ENCODE results near the gene PLA2G2C. TPM values are rescaled to one million over a fixed set of nuclear protein-coding genes. Genes with fewer than 3 reads are reported as not detected.

PLA2G2C gene
- total RNA-seq, 1 experiment from 2014 or later, result not detected

GRCh38 chr1:20215716-20216115 lies 29.4 kb upstream of the PLA2G2C start:
- H3K27ac Mint-ChIP-seq, result no peak overlapping the region

More at GRCh38 chr1:20215716-20216115, 29.4 kb upstream of the PLA2G2C start:
- peaks cover 20% of the 10 kb centered on the region for H3K4me1 Mint-ChIP-seq
- POLR2A ChIA-PET, result no interaction called here
- CTCF ChIA-PET, result interaction anchor here (1.0 to 3.5 kb wide), 7 partner anchors 75 to 241 kb away, joined by 3 to 13 read pairs (median 3); partner anchors contain the start of gene VWA5B1
- H3K4me3 Mint-ChIP-seq, result no peak overlapping the region
- DNase-seq (ENCODE audit: low spot score), result no peak
- H3K36me3 Mint-ChIP-seq, result peaks cover 4% of the 10 kb centered on the region; the same call in 1 of the 2 replicates
- ATAC-seq, result no peak
- no peaks in the 10 kb centered on the region for H3K27me3 Mint-ChIP-seq (ENCODE audit: low read depth)
- TF ChIP-seq CDX4 (CRISPR knock-in tag; IDR thresholded peaks at IDR 0.05; ENCODE audit: borderline replicate concordance) (no peak), IRF2 (CRISPR knock-in tag; IDR thresholded peaks at IDR 0.05; ENCODE audit: borderline replicate concordance, low read depth) (no peak), ZBTB21 (CRISPR knock-in tag; IDR thresholded peaks at IDR 0.05; ENCODE audit: borderline replicate concordance) (no peak), ZNF423 (CRISPR knock-in tag; IDR thresholded peaks at IDR 0.05) (no peak), MYBL2 (CRISPR knock-in tag; IDR thresholded peaks at IDR 0.05) (no peak), ETV6 (CRISPR knock-in tag; IDR thresholded peaks at IDR 0.05) (no peak), HMGA2 (CRISPR knock-in tag; IDR thresholded peaks at IDR 0.05) (no peak), ZNF232 (CRISPR knock-in tag; IDR thresholded peaks at IDR 0.05) (no peak), ZNF219 (CRISPR knock-in tag; IDR thresholded peaks at IDR 0.05; ENCODE audit: borderline replicate concordance) (no peak), ZNF416 (CRISPR knock-in tag; IDR thresholded peaks at IDR 0.05) (no peak), ZNF532 (CRISPR knock-in tag; IDR thresholded peaks at IDR 0.05; ENCODE audit: borderline replicate concordance) (no peak), ATF2 (CRISPR knock-in tag; IDR thresholded peaks at IDR 0.05; ENCODE audit: borderline replicate concordance, low read depth) (no peak), NFE2L1 (CRISPR knock-in tag; IDR thresholded peaks at IDR 0.05) (no peak), NFATC4 (CRISPR knock-in tag; IDR thresholded peaks at IDR 0.05) (no peak), ZNF263 (CRISPR knock-in tag; IDR thresholded peaks at IDR 0.05; ENCODE audit: low read depth) (no peak), CBFB (CRISPR knock-in tag; IDR thresholded peaks at IDR 0.05; ENCODE audit: low read depth) (no peak), GRHL2 (CRISPR knock-in tag; IDR thresholded peaks at IDR 0.05; ENCODE audit: insufficient replicate concordance, severe bottlenecking) (no peak)
- TF ChIP-seq, protein P1, sequence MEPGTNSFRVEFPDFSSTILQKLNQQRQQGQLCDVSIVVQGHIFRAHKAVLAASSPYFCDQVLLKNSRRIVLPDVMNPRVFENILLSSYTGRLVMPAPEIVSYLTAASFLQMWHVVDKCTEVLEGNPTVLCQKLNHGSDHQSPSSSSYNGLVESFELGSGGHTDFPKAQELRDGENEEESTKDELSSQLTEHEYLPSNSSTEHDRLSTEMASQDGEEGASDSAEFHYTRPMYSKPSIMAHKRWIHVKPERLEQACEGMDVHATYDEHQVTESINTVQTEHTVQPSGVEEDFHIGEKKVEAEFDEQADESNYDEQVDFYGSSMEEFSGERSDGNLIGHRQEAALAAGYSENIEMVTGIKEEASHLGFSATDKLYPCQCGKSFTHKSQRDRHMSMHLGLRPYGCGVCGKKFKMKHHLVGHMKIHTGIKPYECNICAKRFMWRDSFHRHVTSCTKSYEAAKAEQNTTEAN (CRISPR knock-in tag; IDR thresholded peaks at IDR 0.05), result no peak
- TF ChIP-seq, protein P2, sequence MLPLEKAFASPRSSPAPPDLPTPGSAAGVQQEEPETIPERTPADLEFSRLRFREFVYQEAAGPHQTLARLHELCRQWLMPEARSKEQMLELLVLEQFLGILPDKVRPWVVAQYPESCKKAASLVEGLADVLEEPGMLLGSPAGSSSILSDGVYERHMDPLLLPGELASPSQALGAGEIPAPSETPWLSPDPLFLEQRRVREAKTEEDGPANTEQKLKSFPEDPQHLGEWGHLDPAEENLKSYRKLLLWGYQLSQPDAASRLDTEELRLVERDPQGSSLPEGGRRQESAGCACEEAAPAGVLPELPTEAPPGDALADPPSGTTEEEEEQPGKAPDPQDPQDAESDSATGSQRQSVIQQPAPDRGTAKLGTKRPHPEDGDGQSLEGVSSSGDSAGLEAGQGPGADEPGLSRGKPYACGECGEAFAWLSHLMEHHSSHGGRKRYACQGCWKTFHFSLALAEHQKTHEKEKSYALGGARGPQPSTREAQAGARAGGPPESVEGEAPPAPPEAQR (CRISPR knock-in tag; IDR thresholded peaks at IDR 0.05), result no peak
- TF ChIP-seq, protein P3, sequence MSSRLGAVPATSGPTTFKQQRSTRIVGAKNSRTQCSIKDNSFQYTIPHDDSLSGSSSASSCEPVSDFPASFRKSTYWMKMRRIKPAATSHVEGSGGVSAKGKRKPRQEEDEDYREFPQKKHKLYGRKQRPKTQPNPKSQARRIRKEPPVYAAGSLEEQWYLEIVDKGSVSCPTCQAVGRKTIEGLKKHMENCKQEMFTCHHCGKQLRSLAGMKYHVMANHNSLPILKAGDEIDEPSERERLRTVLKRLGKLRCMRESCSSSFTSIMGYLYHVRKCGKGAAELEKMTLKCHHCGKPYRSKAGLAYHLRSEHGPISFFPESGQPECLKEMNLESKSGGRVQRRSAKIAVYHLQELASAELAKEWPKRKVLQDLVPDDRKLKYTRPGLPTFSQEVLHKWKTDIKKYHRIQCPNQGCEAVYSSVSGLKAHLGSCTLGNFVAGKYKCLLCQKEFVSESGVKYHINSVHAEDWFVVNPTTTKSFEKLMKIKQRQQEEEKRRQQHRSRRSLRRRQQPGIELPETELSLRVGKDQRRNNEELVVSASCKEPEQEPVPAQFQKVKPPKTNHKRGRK (CRISPR knock-in tag; IDR thresholded peaks at IDR 0.05; ENCODE audit: borderline replicate concordance), result no peak
- peaks cover 13% of the 10 kb centered on the region for H3K9me3 Mint-ChIP-seq

Measured in WTC11 (cell line).